GM23248 (cell line): ENCODE data around the gene KRT84.

Experiments
- EZH2 ChIP-seq: fragments of 200-600 bp; sonication (generic); IDR thresholded peaks from 2 replicates; pipeline ENCODE4 v1.6.1; 2018; ENCODE audit warnings: antibody characterized with exemption, mild to moderate bottlenecking; ENCODE audit not compliant: insufficient read depth, poor library complexity, severe bottlenecking
- EZH2phosphoT487 ChIP-seq: fragments of 200-600 bp; sonication (generic); IDR thresholded peaks from 2 replicates; pipeline ENCODE4 v1.6.1; 2018; ENCODE audit warnings: antibody characterized with exemption, moderate library complexity, mild to moderate bottlenecking, low read depth; ENCODE audit not compliant: insufficient read depth

DNA sequence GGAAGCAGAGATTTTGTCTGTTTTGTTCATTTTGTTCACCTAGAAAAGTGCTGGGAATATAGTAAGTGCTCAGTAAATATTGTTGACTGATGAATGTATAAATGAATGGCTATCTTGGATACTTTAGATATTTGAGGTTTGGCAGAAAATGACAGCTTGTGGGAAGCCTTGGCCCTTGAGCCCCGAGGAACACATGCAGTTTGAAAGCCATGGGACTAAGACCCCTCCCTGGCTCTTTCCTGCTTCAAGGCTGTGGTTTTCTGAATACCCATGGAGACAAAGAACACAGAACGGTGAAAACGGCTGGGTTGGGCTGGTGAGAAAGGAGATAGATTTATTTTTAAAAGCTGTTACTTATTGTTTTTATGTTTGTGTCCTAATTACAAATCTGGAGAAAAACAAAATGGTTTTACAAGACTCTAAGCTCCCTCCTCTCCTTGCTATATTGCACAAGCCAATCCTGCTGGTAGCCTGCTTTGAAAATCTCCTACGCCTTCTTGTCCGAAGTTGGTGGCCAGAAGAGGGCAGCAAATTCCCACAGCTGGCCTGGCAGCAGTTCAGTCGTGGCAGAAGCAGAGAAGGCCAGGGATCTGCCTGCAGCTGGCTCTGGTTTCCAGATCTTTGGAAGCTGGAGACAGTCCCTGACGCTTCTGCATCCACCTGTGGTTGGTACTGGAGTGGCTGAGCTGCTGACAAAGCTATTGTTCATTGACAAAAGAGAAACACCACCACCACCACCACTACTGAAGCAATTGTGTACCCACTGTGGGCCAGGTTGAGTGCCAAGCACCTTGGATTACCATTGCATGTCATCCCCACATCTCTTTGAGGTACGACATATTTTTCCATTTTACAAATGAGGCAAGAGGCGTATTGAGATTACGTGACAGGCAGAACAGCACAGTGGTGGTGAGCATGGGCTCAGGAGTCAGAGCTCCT lies 13.0 kb downstream of the KRT84 start:
- TF ChIP-seq EZH2: no peak
- no peak for TF ChIP-seq EZH2phosphoT487
